GM18499 (cell line): Measurements from ENCODE around the gene EDNRB.
"Not testable (repeated sequence)": the region's sequence is repeated elsewhere in the genome, so short reads cannot be mapped to it uniquely, and the experiment has no call there.

Source experiments
- ATAC-seq: cut with Tn5 transposase; IDR thresholded peaks from one replicate; pipeline ENCODE4 v1.9.1; 2021; ENCODE audit warnings: moderate number of reproducible peaks; ENCODE audit not compliant: insufficient read depth, unreplicated experiment

EDNRB gene

DNA sequence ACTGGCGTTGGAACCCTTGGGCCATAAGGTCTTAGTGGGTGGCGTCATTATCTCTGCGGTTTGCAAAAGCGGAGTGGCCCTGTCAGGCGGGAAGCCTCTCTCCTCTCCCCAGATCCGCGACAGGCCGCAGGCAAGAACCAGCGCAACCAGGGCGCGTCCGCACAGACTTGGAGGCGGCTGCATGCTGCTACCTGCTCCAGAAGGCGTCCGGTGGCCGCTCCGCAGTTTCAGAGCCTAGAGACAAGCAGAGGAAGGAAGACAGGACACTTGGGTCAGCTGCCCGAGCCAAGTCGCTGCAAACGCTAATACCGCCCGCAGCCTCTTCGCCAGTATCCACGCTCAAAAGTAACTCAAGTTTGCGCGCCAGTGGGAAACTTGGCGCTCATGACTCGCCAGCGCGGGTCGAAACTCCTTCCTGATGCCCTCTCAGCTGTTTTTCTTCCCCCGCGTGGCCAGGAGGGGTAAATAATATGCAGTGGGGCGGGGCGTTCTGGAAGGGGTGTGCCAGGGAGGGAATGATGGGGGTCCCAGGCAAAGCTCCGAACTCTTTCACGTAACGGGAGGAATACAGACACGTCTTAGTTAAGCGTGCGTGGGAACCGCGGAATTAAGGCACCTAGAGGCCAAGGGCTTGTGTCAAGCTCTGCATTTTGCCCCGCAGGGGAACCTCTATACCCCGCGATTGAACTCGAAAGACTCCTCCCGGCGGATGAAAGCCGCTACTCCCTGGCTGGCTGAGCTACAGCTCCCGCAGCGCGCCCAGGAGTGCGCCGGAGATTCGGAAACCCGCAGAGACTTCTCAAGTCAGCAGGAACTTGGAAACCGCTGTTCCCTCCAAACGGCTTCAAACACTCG lies at the start of gene EDNRB:
Gene EDNRB, minus strand, starts transcription at position 441 of the 855 bp plus-strand sequence. Its CDS starts 258 bp downstream, at position 183.
- no peak for ATAC-seq

DNA sequence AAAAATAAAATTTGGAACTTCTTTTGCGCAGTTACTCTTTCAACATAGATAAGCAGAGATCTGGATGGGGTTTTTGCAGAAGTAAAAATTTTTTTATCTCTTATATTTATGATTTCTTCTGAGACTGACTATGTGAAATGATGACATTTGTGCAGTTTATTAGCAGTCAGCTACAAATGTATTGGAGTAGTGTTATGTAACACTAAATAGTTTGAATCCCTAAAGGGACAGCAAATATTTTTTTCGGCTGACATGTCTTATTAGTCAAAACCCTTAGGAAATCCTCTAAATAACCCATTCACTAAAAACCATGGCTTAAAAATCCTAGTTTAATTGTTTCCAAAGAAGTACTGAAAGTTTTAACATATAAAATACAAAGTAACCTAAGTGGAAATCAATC lies 48.0 kb upstream of the EDNRB start:
- ATAC-seq, result no peak

DNA sequence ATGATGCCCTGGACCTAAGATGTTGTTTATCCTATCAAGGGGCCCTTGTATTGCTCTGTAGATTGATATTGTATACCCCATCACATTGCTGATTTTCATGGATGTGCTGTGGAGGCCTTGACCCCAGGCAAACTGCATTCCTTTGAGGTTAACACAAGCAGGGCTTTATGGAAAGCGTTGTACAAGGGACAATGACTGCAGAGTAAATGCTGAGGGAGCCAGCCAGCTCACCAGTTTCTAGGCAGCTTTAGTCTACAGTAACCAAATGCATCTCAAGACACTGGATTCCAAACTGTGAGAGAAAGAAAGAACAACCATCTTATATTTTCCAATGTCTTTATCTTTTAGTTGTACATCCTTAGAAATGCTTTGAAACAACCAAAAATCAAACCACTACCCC lies 34.1 kb upstream of the EDNRB start:
- no peak for ATAC-seq

DNA sequence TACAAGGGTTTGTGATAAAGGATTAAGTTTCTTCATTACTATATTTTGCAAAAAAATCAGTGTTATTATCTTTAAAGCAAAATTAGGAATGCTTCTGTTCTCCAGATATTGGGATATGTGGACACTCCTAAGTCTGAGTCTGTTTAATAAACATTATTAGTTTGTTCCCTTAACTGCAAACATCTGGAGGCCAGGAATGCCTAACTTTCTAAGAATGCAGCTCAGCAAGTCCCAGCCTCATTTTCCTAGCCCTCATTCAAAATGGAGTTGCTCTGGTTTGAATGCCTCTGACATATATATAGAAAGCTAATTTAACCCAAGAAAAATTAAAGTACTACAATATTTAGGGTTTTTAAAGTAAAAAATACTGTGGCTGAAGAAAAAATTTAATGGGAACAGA lies 33.6 kb upstream of the EDNRB start:
- no peak for ATAC-seq

DNA sequence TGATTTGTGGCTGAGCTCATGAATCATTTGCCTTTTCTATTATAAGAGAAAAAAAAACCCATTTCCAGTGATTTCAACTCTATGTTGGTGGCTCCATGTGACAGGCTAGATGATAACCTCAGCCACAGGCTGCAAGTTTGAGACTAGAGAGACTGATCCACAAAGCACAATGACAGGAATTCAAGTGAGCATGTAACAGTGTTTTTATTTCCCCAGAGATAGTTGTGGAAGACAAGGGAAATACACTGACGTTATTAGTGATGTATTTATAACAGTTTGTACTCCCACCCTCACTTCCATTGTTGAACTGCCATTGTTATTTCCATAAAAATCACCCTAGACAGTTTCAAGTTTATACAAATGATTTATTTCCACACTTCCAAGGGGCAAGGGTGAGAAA lies 27.9 kb upstream of the EDNRB start:
- no peak for ATAC-seq

DNA sequence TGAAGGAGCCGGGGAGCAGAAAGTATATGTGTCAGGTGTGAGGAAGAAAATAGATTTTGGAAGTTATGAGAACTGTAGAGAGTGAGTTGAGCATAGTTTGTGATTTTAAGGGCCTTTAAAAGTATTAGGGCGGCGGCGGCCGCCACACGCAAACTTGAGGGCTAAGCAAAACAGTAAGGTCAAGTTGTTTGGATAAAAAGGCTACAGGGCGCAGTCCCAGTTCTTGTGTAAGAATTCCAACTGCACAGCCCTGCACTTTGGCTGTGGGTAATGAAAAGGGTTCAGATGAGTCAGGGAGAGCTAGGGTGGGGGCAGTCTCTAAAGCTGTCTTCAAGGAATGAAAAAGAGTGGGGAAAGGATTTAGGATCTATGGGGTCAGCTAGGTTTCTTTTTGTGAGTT lies 16.4 kb upstream of the EDNRB start:
- ATAC-seq, result not testable (repeated sequence)

DNA sequence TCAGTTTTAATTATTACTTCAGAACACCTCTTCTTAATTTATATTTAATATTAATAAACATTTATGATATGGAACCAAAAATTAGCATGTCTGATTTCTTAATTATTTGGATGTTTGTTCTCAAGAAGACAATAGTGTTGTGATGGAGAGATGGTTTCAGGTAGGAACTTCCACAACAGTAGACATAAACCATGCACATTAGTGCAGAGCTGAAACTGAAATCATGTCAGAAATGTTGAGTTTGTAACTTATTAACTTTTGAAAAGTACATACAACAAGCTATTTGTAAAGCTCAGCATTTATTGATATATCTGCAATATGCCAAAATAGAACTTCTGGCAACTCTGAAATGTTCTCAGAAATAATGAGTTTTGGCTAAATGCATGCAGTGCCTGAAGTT lies 11.8 kb upstream of the EDNRB start:
- ATAC-seq, result peak; percentile 63

DNA sequence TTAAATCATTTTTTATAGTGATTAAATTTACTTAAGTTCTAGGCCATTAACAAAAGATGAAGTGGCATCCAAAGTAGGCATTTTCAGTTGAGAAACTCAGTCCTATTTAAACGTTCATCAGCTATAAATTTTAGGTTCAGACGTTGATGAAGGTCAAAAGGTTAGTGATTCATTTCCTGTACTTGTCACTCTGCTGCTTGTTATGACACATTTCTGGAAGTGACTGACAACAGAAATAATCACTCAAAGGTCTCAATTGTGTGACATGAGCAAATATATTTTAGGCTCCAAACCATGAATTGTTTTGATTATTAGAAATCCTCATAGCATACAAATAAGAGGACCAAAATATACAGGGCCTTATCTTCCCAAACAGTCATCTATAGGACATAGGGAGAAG lies 10.3 kb upstream of the EDNRB start:
- peak; percentile 87 for ATAC-seq

DNA sequence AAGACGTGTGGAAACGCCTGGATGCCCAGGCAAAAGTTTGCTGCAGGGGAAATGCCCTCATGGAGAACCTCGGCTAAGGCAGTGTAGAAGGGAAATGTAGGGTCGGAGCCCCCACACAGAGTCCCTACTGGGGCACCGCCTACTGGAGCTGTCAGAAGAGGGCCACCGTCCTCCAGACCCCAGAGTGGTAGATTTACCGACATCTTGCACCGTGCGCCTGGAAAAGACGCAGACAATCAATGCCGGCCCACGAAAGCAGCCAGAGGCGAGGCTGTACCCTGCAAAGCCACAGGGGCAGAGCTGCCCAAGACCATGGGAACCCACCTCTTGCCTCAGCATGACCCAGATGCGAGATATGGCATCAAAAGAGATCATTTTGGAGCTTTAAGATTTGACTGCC lies 7.0 kb upstream of the EDNRB start:
- no peak for ATAC-seq

DNA sequence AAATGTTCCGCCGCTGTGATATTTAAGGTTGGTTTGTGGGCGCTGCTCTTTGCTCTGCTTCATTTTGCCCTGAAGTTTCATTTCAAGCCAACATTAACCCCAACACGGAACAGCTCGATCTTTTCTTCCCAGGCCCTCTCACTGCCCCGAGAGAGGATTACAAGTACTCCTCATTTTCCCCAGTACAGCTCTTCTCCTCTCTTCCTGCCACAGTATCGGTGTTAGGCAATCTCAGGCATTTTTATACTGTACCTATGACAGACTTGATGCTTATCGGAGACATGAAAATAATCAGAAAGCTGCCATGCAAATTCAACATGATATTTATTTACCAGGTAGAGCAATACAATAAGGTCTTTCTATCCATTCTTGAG lies 1.3 kb upstream of the EDNRB start:
- no peak for ATAC-seq

DNA sequence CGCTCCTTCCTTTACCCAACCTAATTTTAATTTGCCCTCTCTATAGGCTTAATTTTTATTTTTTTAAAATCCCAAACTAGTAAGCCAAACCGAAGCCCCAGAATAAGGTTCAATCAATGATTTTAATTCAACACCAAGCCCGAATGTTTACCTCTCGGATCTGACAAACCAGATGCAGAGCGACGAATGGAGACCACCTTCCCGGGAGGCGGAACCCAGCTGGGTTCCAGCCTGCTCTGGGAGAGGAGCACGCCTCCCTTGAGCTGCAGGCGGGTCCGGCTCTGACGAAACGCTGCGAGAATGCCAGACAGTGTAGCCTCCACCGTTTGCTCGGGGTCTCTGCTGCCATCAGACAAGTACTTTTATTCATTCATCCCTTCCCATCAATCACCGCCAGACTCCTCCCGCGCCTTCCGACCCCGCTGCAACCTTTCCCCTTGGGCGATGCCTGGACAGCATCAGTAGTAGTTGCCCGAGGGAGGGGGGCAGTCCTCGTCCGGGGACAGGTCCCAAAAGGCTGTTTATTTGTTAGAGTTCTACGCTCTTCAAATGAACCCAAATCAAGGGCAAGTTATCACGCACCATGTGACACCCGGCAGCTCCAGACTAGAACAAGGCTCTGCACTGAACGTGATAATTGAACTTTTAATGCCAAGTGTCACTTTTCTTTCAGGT lies 752 bp upstream of the EDNRB start:
- ATAC-seq, result no peak

DNA sequence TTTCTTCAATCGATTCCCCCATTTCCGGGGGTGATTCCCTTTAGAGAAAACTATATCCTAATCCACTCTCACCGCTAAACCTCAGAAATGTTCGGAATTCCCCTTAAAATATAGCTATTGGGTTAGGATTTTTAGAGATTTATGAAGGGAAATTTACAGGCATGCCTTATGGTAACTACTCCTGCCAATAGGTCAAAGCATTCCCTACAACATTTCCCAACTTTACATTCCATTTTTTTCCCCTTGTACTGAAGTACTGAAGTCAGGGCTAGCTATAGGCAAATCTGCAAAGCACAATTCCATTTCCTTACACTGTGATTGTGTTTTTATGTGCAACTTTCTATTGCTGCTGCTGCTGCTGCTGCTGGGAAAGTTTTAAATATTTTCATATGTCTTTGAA lies 2.1 kb downstream of the EDNRB start:
- ATAC-seq, result no peak

DNA sequence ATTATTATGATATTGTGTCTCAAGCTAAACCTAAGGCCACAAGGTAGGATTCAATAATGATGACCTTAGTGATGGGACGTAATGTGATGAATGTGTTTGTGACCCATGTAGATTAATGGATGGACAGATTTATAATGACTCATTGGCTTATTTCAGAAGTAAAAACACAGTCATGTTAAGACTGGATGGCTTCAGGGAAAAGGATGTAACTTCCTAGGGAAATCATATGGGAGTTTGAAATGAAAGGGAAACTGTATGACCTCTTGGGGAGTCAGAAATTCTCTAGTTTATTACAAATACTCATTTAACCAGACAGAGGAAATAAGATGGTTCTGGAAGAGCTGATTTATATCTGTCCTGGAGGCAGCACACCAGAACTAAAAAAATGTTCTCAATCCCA lies 2.9 kb downstream of the EDNRB start:
- ATAC-seq, result no peak

DNA sequence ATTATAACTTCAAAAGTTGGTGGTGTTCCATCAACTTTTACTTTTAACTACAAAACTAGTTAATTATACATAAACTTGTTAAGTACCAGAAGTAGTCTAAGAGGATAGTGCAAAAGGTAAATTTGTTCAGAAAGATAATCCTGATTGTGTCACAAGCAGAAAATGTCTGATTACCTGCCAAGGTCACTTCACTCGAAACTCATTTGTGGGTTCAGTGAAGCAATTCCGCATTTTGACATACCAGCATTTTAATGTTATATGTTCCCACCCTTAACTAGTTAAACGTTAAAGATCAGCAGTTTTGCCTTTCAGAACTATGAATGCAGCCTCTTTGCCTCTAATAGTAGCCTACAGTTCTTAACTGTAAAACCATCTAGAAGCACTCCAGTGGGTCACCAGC lies 5.6 kb downstream of the EDNRB start:
- no peak for ATAC-seq

DNA sequence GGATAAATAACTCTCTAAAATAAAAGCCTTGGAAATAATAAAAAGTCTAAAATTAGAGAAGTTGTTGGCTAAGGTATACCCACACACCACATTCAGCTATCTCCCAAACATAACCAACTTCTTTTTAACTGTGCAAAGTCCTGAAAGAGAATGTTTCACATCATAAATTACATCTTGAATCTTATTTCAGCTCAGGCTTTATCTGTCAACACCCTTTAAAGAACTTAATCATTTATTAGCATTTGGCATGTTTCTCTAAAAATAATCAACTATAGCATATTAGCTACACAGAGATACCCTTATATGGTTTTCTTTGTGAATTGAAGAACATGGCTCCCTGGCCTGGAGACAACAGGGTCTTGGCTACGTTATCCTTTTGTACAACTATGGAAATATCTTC lies 6.9 kb downstream of the EDNRB start:
- no peak for ATAC-seq

DNA sequence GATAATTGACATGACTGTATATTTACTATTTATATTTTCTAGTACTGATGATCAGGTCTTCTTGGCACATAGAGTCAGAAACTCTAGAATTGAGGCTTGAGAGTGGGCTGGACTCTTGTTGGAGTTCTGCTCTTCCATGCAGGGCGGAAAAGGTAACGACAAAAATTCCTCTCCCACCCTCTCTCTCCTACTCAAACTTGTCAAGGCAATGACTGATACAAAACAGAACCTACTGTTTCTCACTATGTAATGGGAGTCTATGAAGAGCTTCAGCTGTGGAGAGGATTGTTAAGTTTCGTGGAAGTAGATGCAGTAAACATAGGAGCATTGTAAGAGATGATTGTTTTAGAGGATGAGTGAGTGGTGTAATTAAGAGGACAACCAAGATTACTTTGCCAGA lies 8.8 kb downstream of the EDNRB start:
- no peak for ATAC-seq

DNA sequence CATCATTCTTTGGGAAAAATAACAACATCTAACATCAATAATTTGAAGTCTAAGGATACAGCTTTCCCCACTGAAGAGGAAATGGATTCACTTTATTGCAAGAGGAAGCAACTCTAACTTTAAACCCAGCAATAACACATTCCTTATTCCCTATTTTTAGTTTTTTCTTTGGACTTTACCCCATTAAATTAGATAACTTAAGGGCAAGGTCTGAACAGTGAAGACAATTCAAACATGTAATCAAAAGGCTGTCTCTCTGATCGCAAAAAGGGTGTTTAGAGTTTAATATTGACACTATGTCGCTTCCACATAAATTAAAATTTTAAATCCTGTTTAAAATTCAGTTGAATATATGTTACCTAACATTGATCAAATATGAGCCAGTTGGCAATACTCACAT lies 10.1 kb downstream of the EDNRB start:
- ATAC-seq, result no peak

DNA sequence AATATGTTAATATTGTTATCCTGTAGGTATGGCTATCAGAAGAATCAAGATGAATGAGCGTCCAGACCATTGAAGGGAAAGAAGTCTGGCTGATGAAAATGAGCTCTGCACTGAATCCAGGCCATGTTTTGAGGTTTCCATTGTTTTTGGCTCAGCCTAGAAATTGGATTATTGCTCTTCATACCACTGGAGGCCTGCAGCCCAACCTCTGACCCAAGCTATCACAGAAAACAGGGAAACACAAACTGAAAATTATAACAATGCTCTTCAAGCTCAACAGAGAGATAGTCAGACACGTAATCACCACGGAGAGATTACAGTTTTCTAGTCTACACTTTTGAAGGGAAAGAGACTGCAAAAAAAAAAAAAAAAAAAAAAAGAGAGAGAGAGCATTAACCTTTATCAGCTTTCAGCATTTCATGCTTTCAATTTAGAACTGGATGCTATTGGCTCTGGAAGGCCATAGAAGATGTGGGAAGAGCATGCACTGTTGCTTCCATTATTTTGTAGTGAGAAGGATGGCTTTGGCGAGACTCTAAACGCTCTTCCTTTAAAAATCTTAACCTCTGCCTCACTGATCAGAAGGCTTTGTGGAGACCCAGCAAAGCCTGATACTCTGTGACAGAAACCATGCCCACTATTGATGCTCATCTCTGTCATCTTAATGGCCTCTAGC lies 10.8 kb downstream of the EDNRB start:
- ATAC-seq, result no peak

DNA sequence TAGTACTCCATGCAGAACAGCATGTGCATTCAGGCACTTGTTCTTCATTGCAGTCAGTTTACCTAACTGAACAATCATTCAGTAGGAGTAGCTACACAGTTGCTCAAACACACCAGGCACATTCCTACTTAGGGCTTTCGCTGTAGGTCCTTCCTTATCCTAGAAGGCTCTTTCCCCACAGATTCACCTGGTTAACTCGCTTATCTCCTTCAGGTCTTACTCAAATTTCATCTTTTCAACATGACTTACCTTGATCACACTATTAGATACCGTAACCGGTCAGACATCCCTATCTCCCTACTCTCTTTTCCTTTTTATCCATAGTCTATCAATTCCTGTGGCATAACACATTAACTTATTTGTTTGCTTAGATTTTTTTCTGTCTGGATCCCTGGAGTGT lies 14.6 kb downstream of the EDNRB start:
- ATAC-seq, result no peak

DNA sequence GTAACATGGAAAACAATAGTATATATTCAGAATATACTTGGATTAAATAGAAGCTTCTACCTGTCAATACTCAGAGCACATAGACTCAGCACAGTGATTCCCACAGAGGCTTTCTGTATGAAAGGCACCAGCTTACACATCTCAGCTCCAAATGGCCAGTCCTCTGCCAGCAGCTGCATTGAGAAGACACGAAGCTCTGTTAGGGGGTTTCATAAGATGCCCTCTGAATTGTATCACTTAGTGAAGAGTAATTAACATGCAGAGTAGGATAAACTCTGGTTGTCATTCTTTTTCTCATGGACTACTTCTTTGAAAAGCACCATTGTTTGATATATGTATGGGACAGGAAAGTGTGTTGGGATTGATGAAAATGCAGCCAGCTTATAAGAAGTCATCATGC lies 15.2 kb downstream of the EDNRB start:
- no peak for ATAC-seq

DNA sequence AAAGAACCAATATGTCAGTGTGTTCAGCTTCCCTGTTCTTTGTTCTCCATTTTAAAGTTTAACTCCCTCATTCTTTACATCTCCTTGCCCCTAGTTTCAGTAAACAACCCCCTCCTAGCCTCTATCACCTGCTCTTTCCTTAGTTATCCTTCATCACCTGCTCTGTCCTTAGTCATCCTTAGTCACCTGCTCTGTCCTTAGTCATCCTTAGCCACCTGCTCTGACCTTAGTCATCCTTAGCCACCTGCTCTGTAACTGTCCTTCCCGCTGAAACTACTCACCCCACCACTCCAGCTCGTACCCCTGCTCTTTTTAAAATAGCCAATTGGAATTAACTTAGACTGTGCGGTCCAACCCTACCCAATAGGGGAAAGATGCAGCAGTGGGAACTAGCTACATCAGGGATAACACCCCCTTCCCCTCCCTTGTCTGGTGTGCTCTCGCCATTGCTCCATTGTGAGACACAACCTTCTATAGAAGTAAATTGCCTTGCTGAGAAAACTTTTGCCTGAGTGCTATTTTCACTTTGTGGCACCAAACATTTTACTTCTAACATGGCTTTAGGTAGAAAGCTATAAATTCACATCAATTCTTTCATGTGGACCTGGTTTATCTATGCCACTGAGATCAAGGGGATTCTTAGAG lies 16.2 kb downstream of the EDNRB start:
- ATAC-seq, result no peak
